MCF 10A (cell line): ENCODE results near the gene MAGI1. TPM values are rescaled to one million over a fixed set of nuclear protein-coding genes. Genes with fewer than 3 reads are reported as not detected.

Experiments
- BruUV-seq: library from RNA; stranded (reverse); fragments of 400-500 nt; replicated peaks from 2 replicates; lab custom pipeline; 2021; lab: Mats Ljungman, UMichigan
- CTCF ChIA-PET: fragments of 300-600 bp; sonication (Branson Sonifier 250); formaldehyde crosslinking; extraction: SDS; loops from one replicate; lab custom pipeline; 2021; ENCODE audit warnings: antibody characterized with exemption, inconsistent platforms; lab: Yijun Ruan, JAX
- POLR2A ChIA-PET: fragments of 300-600, 350-650 bp; sonication (Branson Sonifier 250); formaldehyde crosslinking; extraction: SDS; loops from one replicate; lab custom pipeline; 2020; ENCODE audit warnings: antibody characterized with exemption, inconsistent platforms; lab: Yijun Ruan, JAX
- DNase-seq: peaks from one replicate; pipeline ENCODE4 v3.0.0-alpha.2; 2018; ENCODE audit not compliant: unreplicated experiment
- H3K27ac Mint-ChIP-seq: one replicate; pipeline ENCODE4 v1.8.0; 2022; ENCODE audit warnings: mild to moderate bottlenecking, low read depth, mixed read lengths; ENCODE audit not compliant: unreplicated experiment
- H3K27me3 Mint-ChIP-seq: one replicate; pipeline ENCODE4 v1.8.0; 2022; ENCODE audit warnings: mixed read lengths; ENCODE audit not compliant: insufficient read depth, unreplicated experiment
- H3K36me3 Mint-ChIP-seq: one replicate; pipeline ENCODE4 v1.8.0; 2022; ENCODE audit warnings: mild to moderate bottlenecking, moderate library complexity, mixed read lengths; ENCODE audit not compliant: insufficient read depth, unreplicated experiment
- H3K4me1 Mint-ChIP-seq: one replicate; pipeline ENCODE4 v1.8.0; 2022; ENCODE audit warnings: mixed read lengths; ENCODE audit not compliant: insufficient read depth, unreplicated experiment
- H3K4me3 Mint-ChIP-seq: one replicate; pipeline ENCODE4 v1.8.0; 2022; ENCODE audit warnings: mild to moderate bottlenecking, moderate library complexity, mixed read lengths; ENCODE audit not compliant: unreplicated experiment
- H3K9me3 Mint-ChIP-seq: one replicate; pipeline ENCODE4 v1.8.0; 2022; ENCODE audit warnings: mixed read lengths; ENCODE audit not compliant: unreplicated experiment
- CTCF ChIP-seq: fragments of 200-600 bp; IDR thresholded peaks from one replicate; pipeline ENCODE4 v1.8.0; 2022; ENCODE audit warnings: antibody characterized with exemption, mild to moderate bottlenecking; ENCODE audit not compliant: unreplicated experiment
- intact Hi-C: fragments of 100-400 bp; cut with micrococcal nuclease; formaldehyde crosslinking; loops from 2 replicates; pipeline ENCODE4 v1.14.1; 2022
- total RNA-seq: library from RNA; stranded (reverse); gene quantifications from 2 replicates; pipeline ENCODE4 v1.2.3, GENCODE V29; 2022

The MAGI1 gene
- total RNA-seq, 1 experiment from 2014 or later = 6.2 TPM

GRCh38 chr3:65335587-65335986 lies 703.1 kb downstream of the MAGI1 start:
- ChIA-PET POLR2A (no interaction called here), CTCF (interaction anchor here (0.7 to 1.5 kb wide), 2 partner anchors 396 to 838 kb away, joined by 3 to 4 read pairs; no protein-coding TSS in a partner anchor)
- Mint-ChIP-seq H3K9me3 (no peaks in the 10 kb centered on the region), H3K27ac (no peak overlapping the region), H3K4me3 (no peak overlapping the region), H3K36me3 (no peaks in the 10 kb centered on the region), H3K4me1 (no peaks in the 10 kb centered on the region), H3K27me3 (peaks cover 32% of the 10 kb centered on the region)
- no peak for TF ChIP-seq CTCF
- no TSS peak for BruUV-seq
- DNase-seq = no peak
- intact Hi-C loops = no loop called here

GRCh38 chr3:65334045-65334665 lies 704.6 kb downstream of the MAGI1 start:
- no TSS peak for BruUV-seq
- H3K4me1 Mint-ChIP-seq = no peaks in the 10 kb centered on the region
- H3K27ac Mint-ChIP-seq = no peak overlapping the region

GRCh38 chr3:65331730-65332129 lies 707.0 kb downstream of the MAGI1 start:
- Mint-ChIP-seq H3K27ac (no peak overlapping the region), H3K27me3 (peaks cover 57% of the 10 kb centered on the region), H3K4me1 (no peaks in the 10 kb centered on the region), H3K9me3 (no peaks in the 10 kb centered on the region), H3K4me3 (no peak overlapping the region), H3K36me3 (no peaks in the 10 kb centered on the region)
- no TSS peak for BruUV-seq
- ChIA-PET CTCF (interaction anchor here (0.7 to 2.5 kb wide), 2 partner anchors 10 to 350 kb away, joined by 3 to 14 read pairs; no protein-coding TSS in a partner anchor), POLR2A (no interaction called here)
- TF ChIP-seq CTCF = no peak
- intact Hi-C loops = no loop called here
- no peak for DNase-seq

More at GRCh38 chr3:65334045-65334665, 704.6 kb downstream of the MAGI1 start:
- ChIA-PET POLR2A (interaction anchor here (0.5 to 0.7 kb wide), 2 partner anchors 12 to 1504 kb away, joined by 3 read pairs; no protein-coding TSS in a partner anchor), CTCF (interaction anchor here (0.6 to 1.5 kb wide), 4 partner anchors 49 to 398 kb away, joined by 3 to 6 read pairs (median 4); no protein-coding TSS in a partner anchor)
- Mint-ChIP-seq H3K9me3 (no peaks in the 10 kb centered on the region), H3K4me3 (no peak overlapping the region), H3K36me3 (no peaks in the 10 kb centered on the region), H3K27me3 (peaks cover 32% of the 10 kb centered on the region)
- DNase-seq = no peak
- intact Hi-C loops = no loop called here
- no peak for TF ChIP-seq CTCF

- no peaks in the 10 kb centered on the region for H3K36me3 Mint-ChIP-seq
- peaks cover 51% of the 10 kb centered on the region for H3K27me3 Mint-ChIP-seq
- H3K9me3 Mint-ChIP-seq = no peaks in the 10 kb centered on the region
- no TSS peak for BruUV-seq
- intact Hi-C loops = no loop called here
- DNase-seq = no peak
- POLR2A ChIA-PET = no interaction called here
- no peaks in the 10 kb centered on the region for H3K4me1 Mint-ChIP-seq
- CTCF ChIA-PET = interaction anchor here (0.6 to 1.8 kb wide), 2 partner anchors 10 to 725 kb away, joined by 3 to 8 read pairs; no protein-coding TSS in a partner anchor
- no peak overlapping the region for H3K27ac Mint-ChIP-seq
- H3K4me3 Mint-ChIP-seq = no peak overlapping the region
- no peak for TF ChIP-seq CTCF
Measured at GRCh38 chr3:65330072-65330471, 708.6 kb downstream of the MAGI1 start.
